Suprapubic skin (tissue), 4 donors: Measurements from ENCODE around the gene COL5A2. TPM values are rescaled to one million over a fixed set of nuclear protein-coding genes. Genes with fewer than 3 reads are reported as not detected.

Source experiments
- DNase-seq, 2 donors: peaks; one replicate each; pipeline ENCODE4 v3.0.0-alpha.2; 2019; ENCODE audit warnings: low spot score in 2 of 2
- H3K27ac ChIP-seq: fragments of 200-600 bp; sonication (generic); one replicate; pipeline ENCODE4 v1.5.1; 2019
- H3K27me3 ChIP-seq: fragments of 200-600 bp; sonication (generic); one replicate; pipeline ENCODE4 v1.5.1; 2019
- H3K36me3 ChIP-seq: fragments of 200-600 bp; sonication (generic); one replicate; pipeline ENCODE4 v1.5.1; 2019
- H3K4me1 ChIP-seq: fragments of 200-600 bp; sonication (generic); one replicate; pipeline ENCODE4 v1.5.1; 2019
- H3K4me3 ChIP-seq: fragments of 200-600 bp; sonication (generic); one replicate; pipeline ENCODE4 v1.5.1; 2019; ENCODE audit warnings: mild to moderate bottlenecking
- H3K9me3 ChIP-seq: fragments of 200-600 bp; sonication (generic); one replicate; pipeline ENCODE4 v1.5.1; 2019
- EP300 ChIP-seq: sonication (generic); formaldehyde crosslinking; IDR thresholded peaks from one replicate; pipeline ENCODE4 v1.6.1; 2017; ENCODE audit warnings: antibody characterized with exemption
- POLR2A ChIP-seq, 2 donors: fragments of 450-650 bp; IDR thresholded peaks; one replicate each; pipeline ENCODE4 v1.6.1; 2017; ENCODE audit warnings: antibody characterized with exemption in 2 of 2, mild to moderate bottlenecking in 2 of 2, moderate library complexity in 2 of 2
- POLR2AphosphoS5 ChIP-seq, 3 donors: sonication (generic); formaldehyde crosslinking; IDR thresholded peaks; one replicate each; pipeline ENCODE4 v1.6.1; 2017; ENCODE audit warnings: antibody characterized with exemption in 3 of 3
- WGBS: methylation state at CpG from one replicate; pipeline ENCODE4 v1.1.5; 2018; 5-methylcytosine and 5-hydroxymethylcytosine counted together
- total RNA-seq, 4 donors: library from RNA; depleted of rRNA; stranded (reverse); fragments of >200 nt; gene quantifications; one replicate each; pipeline ENCODE4 v1.1.0, GENCODE V29; 2016
- TF ChIP-seq, protein P1 (sequence below), 2 donors: fragments of 200-600 bp in 1 of 2; fragments of 450-650 bp in 1 of 2; sonication (generic) in 1 of 2; IDR thresholded peaks; one replicate each; pipeline ENCODE4 v1.5.1; 2016 to 2019; ENCODE audit warnings: antibody characterized with exemption in 2 of 2, mild to moderate bottlenecking in 1 of 2, moderate library complexity in 1 of 2

COL5A2 gene
- total RNA-seq, 4 donors from 2014 or later, result 14.1 to 17.6 (median 16.3) TPM

DNA sequence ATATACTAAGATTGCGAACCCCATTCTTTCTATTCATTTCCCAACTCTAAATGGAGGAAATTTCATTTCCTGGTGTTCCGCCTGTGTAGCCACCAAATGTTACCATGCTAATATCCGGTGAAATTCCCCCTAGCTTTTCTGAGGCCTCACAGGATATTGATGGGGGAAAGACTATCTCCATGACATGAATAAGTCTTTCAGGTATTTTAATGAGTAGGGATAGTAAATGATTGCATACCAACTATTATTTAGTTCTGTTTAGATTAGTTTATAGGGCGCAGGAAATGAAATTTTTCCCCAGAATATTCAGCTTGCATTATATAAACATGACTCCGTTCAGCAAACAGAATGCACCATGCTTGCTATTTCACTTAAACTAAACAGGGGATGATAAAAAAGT is 55.4 kb downstream of the COL5A2 start:
- H3K36me3 ChIP-seq, result no peaks in the 10 kb centered on the region
- 86% methylated on average over 5 of the region's 5 CpGs for WGBS
- DNase-seq, result no peak

DNA sequence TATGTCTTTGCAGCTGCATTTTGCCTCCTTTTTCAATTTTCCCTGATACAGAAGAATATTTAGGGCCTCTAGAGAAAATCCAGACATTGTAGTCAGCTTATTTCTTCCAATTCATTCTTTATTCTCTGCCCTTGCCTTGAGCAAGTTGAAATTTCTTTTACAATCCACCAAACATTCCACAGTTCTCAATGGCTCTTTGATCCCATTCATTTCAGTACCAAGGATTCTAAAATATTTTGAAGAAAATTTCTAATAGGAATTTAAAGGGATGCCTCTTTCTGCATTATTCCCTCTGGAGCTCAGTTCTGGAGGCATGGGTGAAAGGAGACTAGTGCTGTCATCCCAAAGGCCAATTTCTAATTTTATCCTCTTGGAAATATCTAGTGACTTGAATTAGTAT is 61.2 kb downstream of the COL5A2 start:
- Histone ChIP-seq H3K36me3 (no peaks in the 10 kb centered on the region), H3K4me1 (peaks cover 6% of the 10 kb centered on the region), H3K4me3 (no peak overlapping the region), H3K27me3 (no peaks in the 10 kb centered on the region), H3K9me3 (no peaks in the 10 kb centered on the region), H3K27ac (no peak overlapping the region)
- no peak for DNase-seq
- TF ChIP-seq, protein P1, sequence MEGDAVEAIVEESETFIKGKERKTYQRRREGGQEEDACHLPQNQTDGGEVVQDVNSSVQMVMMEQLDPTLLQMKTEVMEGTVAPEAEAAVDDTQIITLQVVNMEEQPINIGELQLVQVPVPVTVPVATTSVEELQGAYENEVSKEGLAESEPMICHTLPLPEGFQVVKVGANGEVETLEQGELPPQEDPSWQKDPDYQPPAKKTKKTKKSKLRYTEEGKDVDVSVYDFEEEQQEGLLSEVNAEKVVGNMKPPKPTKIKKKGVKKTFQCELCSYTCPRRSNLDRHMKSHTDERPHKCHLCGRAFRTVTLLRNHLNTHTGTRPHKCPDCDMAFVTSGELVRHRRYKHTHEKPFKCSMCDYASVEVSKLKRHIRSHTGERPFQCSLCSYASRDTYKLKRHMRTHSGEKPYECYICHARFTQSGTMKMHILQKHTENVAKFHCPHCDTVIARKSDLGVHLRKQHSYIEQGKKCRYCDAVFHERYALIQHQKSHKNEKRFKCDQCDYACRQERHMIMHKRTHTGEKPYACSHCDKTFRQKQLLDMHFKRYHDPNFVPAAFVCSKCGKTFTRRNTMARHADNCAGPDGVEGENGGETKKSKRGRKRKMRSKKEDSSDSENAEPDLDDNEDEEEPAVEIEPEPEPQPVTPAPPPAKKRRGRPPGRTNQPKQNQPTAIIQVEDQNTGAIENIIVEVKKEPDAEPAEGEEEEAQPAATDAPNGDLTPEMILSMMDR (IDR thresholded peaks at IDR 0.05), result no peak
- TF ChIP-seq POLR2AphosphoS5 (IDR thresholded peaks at IDR 0.05), result no peak
- no peak for TF ChIP-seq EP300
- TF ChIP-seq POLR2A (IDR thresholded peaks at IDR 0.05), result no peak

More for the DNA sequence above, 55.4 kb downstream of the COL5A2 start:
- H3K27me3 ChIP-seq, result no peaks in the 10 kb centered on the region
- H3K4me3 ChIP-seq, result no peak overlapping the region
- TF ChIP-seq, protein P1 (IDR thresholded peaks at IDR 0.05), result no peak
- TF ChIP-seq POLR2A (IDR thresholded peaks at IDR 0.05) (no peak), EP300 (no peak), POLR2AphosphoS5 (IDR thresholded peaks at IDR 0.05) (no peak)
- no peaks in the 10 kb centered on the region for H3K9me3 ChIP-seq
- H3K4me1 ChIP-seq, result no peaks in the 10 kb centered on the region
- no peak overlapping the region for H3K27ac ChIP-seq

DNA sequence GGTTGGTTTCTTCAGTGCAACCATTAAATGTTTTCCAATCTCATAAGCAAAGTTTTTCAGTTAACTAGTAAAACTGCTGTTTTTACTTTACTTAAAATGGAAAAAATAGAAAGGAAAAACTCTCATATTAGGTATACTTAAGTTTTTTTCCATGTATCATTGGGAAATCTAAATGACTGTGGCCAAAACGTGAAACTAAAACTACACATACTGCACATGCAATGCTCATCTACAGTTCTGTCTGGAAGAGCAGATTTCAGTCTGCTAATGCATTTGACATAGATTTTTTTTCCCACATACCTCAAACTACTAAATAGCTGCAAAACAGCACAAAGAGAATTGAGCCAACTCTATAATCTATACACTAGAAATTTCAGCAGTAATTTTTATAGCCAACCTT is 62.6 kb downstream of the COL5A2 start:
- H3K9me3 ChIP-seq, result no peaks in the 10 kb centered on the region

DNA sequence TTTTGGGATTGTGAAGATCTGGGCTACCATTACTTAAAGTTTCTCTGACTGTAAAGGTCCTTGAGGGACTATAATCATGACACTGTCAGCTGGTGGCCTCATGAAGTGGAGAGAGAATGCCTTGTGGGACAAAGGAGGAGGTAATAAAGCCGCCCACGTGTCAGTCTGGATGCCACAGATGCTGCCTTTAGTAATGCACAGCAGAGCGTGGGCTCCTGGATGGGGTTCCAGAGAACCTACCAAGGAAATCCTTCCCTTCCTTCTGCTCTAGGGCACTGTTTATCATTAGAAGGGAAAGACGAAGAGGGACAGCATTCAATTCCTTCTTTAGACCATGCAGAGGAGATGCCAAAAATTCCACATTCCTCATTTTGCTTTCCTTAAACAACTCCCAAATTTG is 63.5 kb downstream of the COL5A2 start:
- no peak for TF ChIP-seq POLR2AphosphoS5 (IDR thresholded peaks at IDR 0.05)
- TF ChIP-seq EP300, result no peak
- TF ChIP-seq POLR2A (IDR thresholded peaks at IDR 0.05), result no peak
- TF ChIP-seq, protein P1 (IDR thresholded peaks at IDR 0.05), result no peak
- H3K27me3 ChIP-seq, result no peaks in the 10 kb centered on the region
- peaks cover 6% of the 10 kb centered on the region for H3K4me1 ChIP-seq
- no peak overlapping the region for H3K4me3 ChIP-seq
- H3K36me3 ChIP-seq, result no peaks in the 10 kb centered on the region
- no peaks in the 10 kb centered on the region for H3K9me3 ChIP-seq
- no peak for DNase-seq
- H3K27ac ChIP-seq, result no peak overlapping the region
- 66% methylated on average over 4 of the region's 4 CpGs for whole genome bisulfite sequencing

More for the DNA sequence above, 62.6 kb downstream of the COL5A2 start:
- Histone ChIP-seq H3K4me3 (no peak overlapping the region), H3K27ac (no peak overlapping the region), H3K36me3 (no peaks in the 10 kb centered on the region), H3K4me1 (peaks cover 6% of the 10 kb centered on the region), H3K27me3 (no peaks in the 10 kb centered on the region)
- TF ChIP-seq POLR2AphosphoS5 (IDR thresholded peaks at IDR 0.05), result no peak
- no peak for TF ChIP-seq EP300
- no peak for TF ChIP-seq POLR2A (IDR thresholded peaks at IDR 0.05)
- TF ChIP-seq, protein P1 (IDR thresholded peaks at IDR 0.05), result no peak
- 34% methylated on average over 1 of the region's 1 CpG for WGBS
- DNase-seq, result no peak

DNA sequence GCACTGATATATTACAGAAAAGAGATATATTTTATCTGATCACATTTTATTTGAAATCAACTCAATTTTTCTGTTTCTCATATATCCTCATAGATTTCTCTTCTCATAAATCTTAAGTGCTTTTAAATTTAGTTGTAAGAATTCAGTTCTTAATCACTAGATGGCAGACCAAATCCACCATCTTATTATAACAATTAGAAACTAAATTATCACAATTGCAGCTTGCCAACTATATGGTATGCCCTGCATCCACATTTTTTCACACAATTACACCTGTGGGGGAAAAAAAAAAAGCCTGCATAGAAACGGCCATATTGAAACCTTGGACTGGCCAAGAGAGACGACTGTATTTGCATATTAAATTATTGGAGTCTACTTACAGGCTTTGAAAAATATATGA is 64.4 kb downstream of the COL5A2 start:
- Histone ChIP-seq H3K4me1 (peaks cover 6% of the 10 kb centered on the region), H3K27ac (no peak overlapping the region), H3K4me3 (no peak overlapping the region), H3K36me3 (no peaks in the 10 kb centered on the region), H3K9me3 (no peaks in the 10 kb centered on the region), H3K27me3 (no peaks in the 10 kb centered on the region)
- WGBS, result 23% methylated on average over 2 of the region's 2 CpGs
- DNase-seq, result no peak
- TF ChIP-seq POLR2A (IDR thresholded peaks at IDR 0.05) (no peak), POLR2AphosphoS5 (IDR thresholded peaks at IDR 0.05) (no peak)
- TF ChIP-seq, protein P1 (IDR thresholded peaks at IDR 0.05), result peak in 1 of 2 donors; percentile 20
